K562 (cell line): ENCODE data around the gene RAB1B. TPM values are rescaled to one million over a fixed set of nuclear protein-coding genes. Genes with fewer than 3 reads are reported as not detected.

ENCODE experiments used
- ATAC-seq: fragments of 200-7000 bp; cut with Tn5 transposase; 3 replicates; pipeline ENCODE4 v1.9.1; 2020; ENCODE audit warnings: moderate library complexity
- BruUV-seq: library from RNA; stranded (reverse); fragments of 400-500 nt; replicated peaks from 2 replicates; lab custom pipeline; 2021; lab: Mats Ljungman, UMichigan
- CTCF ChIA-PET: fragments of 300-600 bp; formaldehyde crosslinking; extraction: SDS; loops from one replicate; lab custom pipeline; 2021; ENCODE audit warnings: low intra/inter-chr PET ratio; lab: Yijun Ruan, JAX
- POLR2A ChIA-PET: fragments of 300-600, 350-650 bp; sonication (Branson Sonifier 250); formaldehyde crosslinking; extraction: SDS; loops from one replicate; lab custom pipeline; 2021; ENCODE audit warnings: antibody characterized with exemption, inconsistent platforms; lab: Yijun Ruan, JAX
- DNase-seq, 4 experiments: peaks; one replicate each; pipeline versions ENCODE4 v3.0.0 to v3.0.0-alpha.2; 2011 to 2018; ENCODE audit warnings: low spot score in 3 of 4, mixed read lengths in 3 of 4; ENCODE audit errors: extremely low read depth in 1 of 4
- FAIRE-seq: peaks from 2 replicates; lab custom pipeline; 2011; peaks lifted over from hg19 to GRCh38; lab: Jason Lieb, UNC
- H2AFZ ChIP-seq: 2 replicates; pipeline ENCODE4 v1.6.0; 2011; ENCODE audit warnings: low read depth, low read length, control low read depth, inconsistent platforms
- H3K27ac ChIP-seq: fragments of 200-600 bp; 3 replicates; pipeline ENCODE4 v1.8.0; 2011; ENCODE audit warnings: low read depth, mild to moderate bottlenecking, control low read depth, inconsistent platforms, low read length, moderate library complexity, mixed read lengths; ENCODE audit errors: extremely low read depth
- H3K27me3 ChIP-seq, 2 experiments: fragments of 300-600 bp in 1 of 2; 2 replicates in 1 of 2; 3 replicates in 1 of 2; pipeline versions ENCODE4 v1.6.0 to v1.8.0; 2011; ENCODE audit warnings: inconsistent platforms in 2 of 2, low read length in 2 of 2, mild to moderate bottlenecking in 1 of 2, mixed read lengths in 1 of 2, moderate library complexity in 1 of 2; ENCODE audit not compliant: control insufficient read depth in 2 of 2, insufficient read depth in 2 of 2
- H3K36me3 ChIP-seq: fragments of 300-600 bp; 3 replicates; pipeline ENCODE4 v1.8.0; 2011; ENCODE audit warnings: mild to moderate bottlenecking, low read length, inconsistent platforms; ENCODE audit not compliant: control insufficient read depth, insufficient read depth
- H3K4me1 ChIP-seq, 2 experiments: fragments of 200-600 bp in 1 of 2; replicated peaks in 1 of 2; 2 replicates in 1 of 2; 3 replicates in 1 of 2; pipeline versions ENCODE4 v1.5.1 to v1.8.0; 2011; ENCODE audit warnings: inconsistent platforms in 2 of 2, low read length in 2 of 2, mild to moderate bottlenecking in 1 of 2, mixed read lengths in 1 of 2, moderate library complexity in 1 of 2; ENCODE audit not compliant: control insufficient read depth in 2 of 2, insufficient read depth in 2 of 2
- H3K4me2 ChIP-seq: 2 replicates; pipeline ENCODE4 v1.6.1; 2011; ENCODE audit warnings: low read length, control low read depth, inconsistent platforms, mixed read lengths; ENCODE audit not compliant: insufficient read depth
- H3K4me3 ChIP-seq: fragments of 200-600 bp; sonication (generic), shearing (Covaris generic); 2 replicates; pipeline ENCODE4 v1.5.1; 2016; ENCODE audit warnings: control low read depth, inconsistent platforms
- H3K79me2 ChIP-seq: fragments of 200-600 bp; 3 replicates; pipeline ENCODE4 v1.8.0; 2011; ENCODE audit warnings: low read length, inconsistent platforms; ENCODE audit not compliant: control insufficient read depth, insufficient read depth
- H3K9ac ChIP-seq, 2 experiments: 2 replicates each; pipeline versions ENCODE4 v1.6.0 to v1.6.1; 2011; ENCODE audit warnings: low read depth in 2 of 2, low read length in 2 of 2, control low read depth in 1 of 2, inconsistent platforms in 1 of 2, mild to moderate bottlenecking in 1 of 2, mixed read lengths in 1 of 2; ENCODE audit not compliant: insufficient read depth in 1 of 2
- H3K9me1 ChIP-seq: one replicate; pipeline ENCODE4 v1.6.0; 2011; ENCODE audit warnings: inconsistent platforms, mild to moderate bottlenecking, low read length, moderate library complexity; ENCODE audit not compliant: control insufficient read depth, insufficient read depth
- H3K9me3 ChIP-seq: replicated peaks from 2 replicates; pipeline ENCODE4 v1.5.1; 2011; ENCODE audit warnings: low read depth, low read length, inconsistent platforms; ENCODE audit not compliant: control insufficient read depth, insufficient read depth
- H4K20me1 ChIP-seq: replicated peaks from 2 replicates; pipeline ENCODE4 v1.6.1; 2011; ENCODE audit warnings: low read length, inconsistent platforms, mixed read lengths; ENCODE audit not compliant: control insufficient read depth, insufficient read depth
- BRF1 ChIP-seq: IDR thresholded peaks from 3 replicates; pipeline ENCODE4 v1.6.1; 2011; ENCODE audit warnings: borderline replicate concordance, mild to moderate bottlenecking; ENCODE audit not compliant: insufficient read length; ENCODE audit errors: extremely low read depth
- CBX1 ChIP-seq: sonication (generic); IDR thresholded peaks from 2 replicates; pipeline ENCODE4 v1.6.1; 2016; ENCODE audit warnings: antibody characterized with exemption, low read depth, mild to moderate bottlenecking
- CTCF ChIP-seq, 3 experiments: IDR thresholded peaks in 2 of 3; conservative IDR thresholded peaks in 1 of 3; 2 replicates each; pipeline ENCODE4 v1.5.1; 2011 to 2012; ENCODE audit warnings: low read length in 3 of 3, mild to moderate bottlenecking in 3 of 3, control low read depth in 2 of 3, improper control_type of control experiment in 1 of 3, inconsistent platforms in 1 of 3, low read depth in 1 of 3, mixed read lengths in 1 of 3, moderate library complexity in 1 of 3; ENCODE audit not compliant: insufficient read depth in 2 of 3
- FOXA3 ChIP-seq, 2 experiments: fragments of 450-650 bp in 1 of 2; sonication (generic) in 1 of 2; formaldehyde crosslinking; IDR thresholded peaks in 1 of 2; conservative IDR thresholded peaks in 1 of 2; 2 replicates each; pipeline versions ENCODE4 v1.4.0 to v1.8.0; 2020 to 2022; ENCODE audit warnings: mild to moderate bottlenecking in 2 of 2, missing genetic modification reagents in 1 of 2
- FOXP1 ChIP-seq: sonication (generic); formaldehyde crosslinking; IDR thresholded peaks from 2 replicates; pipeline ENCODE4 v1.8.0; 2022; ENCODE audit warnings: mild to moderate bottlenecking, missing genetic modification reagents
- KLF13 ChIP-seq: fragments of 450-650 bp; IDR thresholded peaks from 2 replicates; pipeline ENCODE4 v1.6.1; 2016; ENCODE audit warnings: missing genetic modification characterization, low read depth, mild to moderate bottlenecking, missing compliant biosample characterization, moderate library complexity, borderline replicate concordance
- MAFK ChIP-seq: IDR thresholded peaks from 2 replicates; pipeline ENCODE4 v1.6.1; 2011; ENCODE audit warnings: low read length, improper control_type of control experiment
- NR4A1 ChIP-seq, 2 experiments: fragments of 250-450 bp in 1 of 2; fragments of 450-650 bp in 1 of 2; sonication (Bioruptor Pico) in 1 of 2; IDR thresholded peaks; 2 replicates each; pipeline versions ENCODE4 v1.4.0 to v1.6.1; 2016 to 2020; ENCODE audit warnings: mild to moderate bottlenecking in 2 of 2, missing compliant biosample characterization in 1 of 2, missing genetic modification characterization in 1 of 2, moderate library complexity in 1 of 2
- ZBTB8A ChIP-seq: fragments of 450-650 bp; IDR thresholded peaks from 2 replicates; pipeline ENCODE4 v1.6.1; 2018; ENCODE audit warnings: mild to moderate bottlenecking, moderate library complexity; ENCODE audit not compliant: partially characterized antibody
- ZNF740 ChIP-seq, 3 experiments: fragments of 200-800 bp in 1 of 3; sonication (Bioruptor generic) in 1 of 3; sonication (generic) in 1 of 3; formaldehyde crosslinking in 1 of 3; IDR thresholded peaks; 2 replicates each; pipeline versions ENCODE4 v1.6.1 to v1.8.0; 2016 to 2022; ENCODE audit warnings: mild to moderate bottlenecking in 2 of 3, missing compliant biosample characterization in 2 of 3, missing genetic modification characterization in 2 of 3, missing genetic modification reagents in 1 of 3
- ZNF764 ChIP-seq: fragments of 250-450 bp; sonication (Bioruptor Pico); IDR thresholded peaks from 2 replicates; pipeline ENCODE4 v1.4.0; 2020; ENCODE audit warnings: low read depth, mild to moderate bottlenecking, moderate library complexity
- WGBS: fragments of 100-300 bp; shearing (Covaris generic); methylation state at CpG from one replicate; pipeline ENCODE4 v1.1.6; 2016; ENCODE audit warnings: low coverage, mixed read lengths; ENCODE audit not compliant: insufficient coverage; ENCODE audit errors: missing lambda C conversion rate; 5-methylcytosine and 5-hydroxymethylcytosine counted together
- in situ Hi-C: fragments of 300-500 bp; cut with MboI; formaldehyde crosslinking; loops from 4 replicates; pipeline ENCODE4 v1.15.0; 2018; ENCODE audit warnings: inconsistent platforms, mixed read lengths
- intact Hi-C: fragments of 100-400 bp; cut with micrococcal nuclease; formaldehyde crosslinking; loops from 2 replicates; pipeline ENCODE4 v1.14.2; 2022
- polyA plus RNA-seq, 8 experiments: library from polyadenylated mRNA; depleted of rRNA in 4 of 8; stranded (reverse) in 5 of 8; unstranded in 3 of 8; fragments of >200 nt; fragmentation: Nextera tagmentation in 2 of 8; fragmentation: Illumina TruSeq in 1 of 8; extraction: Ambion mirVana in 2 of 8; extraction: Trizol in 1 of 8; gene quantifications; 2 replicates each; pipeline versions ENCODE4 v1.2.1 to v1.2.3, GENCODE V29; 2011 to 2014; ENCODE audit warnings: inconsistent platforms in 1 of 8, missing spikeins in 1 of 8
- total RNA-seq, 7 experiments: library from RNA; depleted of rRNA in 6 of 7; stranded (reverse); fragments of >200 nt in 6 of 7; fragmentation: Illumina TruSeq in 2 of 7; extraction: Trizol in 2 of 7; gene quantifications; 2 replicates each; pipeline versions ENCODE4 v1.2.1 to v1.2.3, GENCODE V29; 2011 to 2021; ENCODE audit warnings: low replicate concordance in 1 of 7

RAB1B gene
- total and polyA plus RNA-seq, 9 of the 15 experiments (the other 6 are each of a cell fraction or from before 2014, with no cell fraction given), result 5.6 to 146 (median 98.6) TPM

- H3K79me2 ChIP-seq, result peaks cover 29% of the 10 kb centered on the region
- peak overlapping the region; percentile 100 for H3K4me3 ChIP-seq
- peak overlapping the region; percentile 98 for H3K4me2 ChIP-seq
- ChIA-PET CTCF (no interaction called here), POLR2A (interaction anchor here (0.6 to 2.8 kb wide), 5 partner anchors 10 to 47 kb away, joined by 3 to 17 read pairs (median 4); partner anchors contain the start of gene YIF1A)
- no TSS peak for BruUV-seq
- FAIRE-seq, result no peak
- DNase-seq, result no peak
- H4K20me1 ChIP-seq, result peaks cover 10% of the 10 kb centered on the region; the same call in 1 of the 2 replicates
- H3K4me1 ChIP-seq, result peaks cover 5 to 47% of the 10 kb centered on the region in 2 experiments; a peak in 4 of 5 replicates
- peak; percentile 2 for ATAC-seq
- intact Hi-C loops, result no loop called here
- peaks cover 65% of the 10 kb centered on the region; the same call in 2 of the 3 replicates for H3K36me3 ChIP-seq
- H3K27ac ChIP-seq, result peak overlapping the region; percentile 95; the same call in 2 of the 3 replicates
- H3K27me3 ChIP-seq, result no peaks in the 10 kb centered on the region
- no peaks in the 10 kb centered on the region for H3K9me1 ChIP-seq
- 33% methylated on average over 13 of the region's 13 CpGs for WGBS
- no peak for TF ChIP-seq ZNF740 (CRISPR knock-in tag; IDR thresholded peaks at IDR 0.05)
- TF ChIP-seq ZNF740 (tag; IDR thresholded peaks at IDR 0.05), result no peak
- no peak for TF ChIP-seq CBX1
- TF ChIP-seq ZNF764 (CRISPR knock-in tag), result no peak
- TF ChIP-seq NR4A1 (CRISPR knock-in tag; IDR thresholded peaks at IDR 0.05), result no peak
- TF ChIP-seq NR4A1 (tag; IDR thresholded peaks at IDR 0.05), result no peak
- no peak for TF ChIP-seq KLF13 (tag)
- 0 out of 6 replicates have a peak, but pooled peaks of 1 of the 3 experiments have one; percentile 4 for TF ChIP-seq CTCF (IDR thresholded peaks at IDR 0.05 in 2 of 3, conservative IDR thresholded peaks at IDR 0.05 in 1 of 3; ENCODE audit: insufficient read depth in 2 of 3, low read depth in 1 of 3, low read length in 3 of 3)
- no peak for TF ChIP-seq BRF1
- TF ChIP-seq FOXA3 (CRISPR knock-in tag; conservative IDR thresholded peaks at IDR 0.05 in 1 of 2, IDR thresholded peaks at IDR 0.05 in 1 of 2), result 0 out of 4 replicates have a peak, but pooled peaks of 1 of the 2 experiments have one; percentile 40
- no peak for TF ChIP-seq MAFK
- TF ChIP-seq FOXP1, result no peak
- TF ChIP-seq ZBTB8A, result no peak
- peak overlapping the region; percentile 89 for H2AFZ ChIP-seq
- H3K9ac ChIP-seq, result peak overlapping the region in 1 of 2 experiments; percentile 86; a peak in 2 of 4 replicates
- in situ Hi-C loops, result no loop called here
- H3K9me3 ChIP-seq, result no peaks in the 10 kb centered on the region
Observed at GRCh38 chr11:66267039-66267378, 1.4 kb upstream of the RAB1B start.
